HS-5 (cell line): Measurements from ENCODE around the gene C1QL4.
A peak's percentile ranks its signal among the peaks of the same experiment; 100 is the strongest.
"Not testable (repeated sequence)": the region's sequence is repeated elsewhere in the genome, so short reads cannot be mapped to it uniquely, and the experiment has no call there.

Source experiments
- DNase-seq: peaks from one replicate; pipeline ENCODE4 v3.0.0-alpha.2; 2012; ENCODE audit warnings: low read depth

The C1QL4 gene

DNA sequence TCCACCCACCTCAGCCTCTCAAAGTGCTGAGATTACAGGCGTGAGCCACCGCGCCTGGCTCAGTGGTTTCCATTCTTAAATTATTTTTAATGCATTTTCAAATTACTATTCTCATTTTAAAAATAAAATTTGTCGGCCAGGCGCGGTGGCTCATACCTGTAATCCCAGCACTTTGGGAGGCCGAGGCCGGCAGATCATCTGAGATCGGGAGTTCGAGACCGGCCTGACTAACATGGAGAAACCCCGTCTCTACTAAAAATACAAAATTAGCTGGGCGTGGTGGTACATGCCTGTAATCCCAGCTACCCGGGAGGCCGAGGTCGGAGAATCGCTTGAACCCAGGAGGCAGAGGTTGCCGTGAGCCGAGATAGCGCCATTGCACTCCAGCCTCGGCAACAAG, 3.2 kb downstream of the C1QL4 start:
- not testable (repeated sequence) for DNase-seq

DNA sequence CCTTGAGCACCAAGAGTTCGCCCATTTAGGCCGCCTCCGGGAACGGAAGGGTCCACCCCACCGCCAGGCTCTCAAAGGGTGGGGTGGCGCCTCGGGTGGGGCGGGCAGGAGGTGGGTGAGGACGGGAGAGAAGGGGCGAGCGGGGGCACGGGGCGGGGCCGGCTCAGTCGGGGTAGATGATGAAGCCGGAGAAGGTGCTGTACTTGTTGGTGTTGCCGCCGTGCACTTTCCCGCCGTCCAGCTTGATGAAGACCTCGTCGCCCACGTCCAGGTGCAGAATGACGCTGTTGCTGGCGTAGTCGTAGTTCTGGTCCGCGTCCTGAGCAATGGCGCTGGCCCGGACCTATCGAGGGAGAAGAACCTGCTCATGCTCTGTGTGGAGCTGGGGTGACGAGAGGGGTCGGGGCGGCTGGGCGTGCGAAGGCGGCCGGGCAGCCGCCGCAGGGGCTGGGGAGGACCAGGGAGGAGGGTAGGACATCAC, 4.1 kb downstream of the C1QL4 start:
- no peak for DNase-seq

- no peak for DNase-seq
Measured at GRCh38 chr12:49332441-49332861, 4.5 kb downstream of the C1QL4 start.

GRCh38 chr12:49331380-49332222, 5.4 kb downstream of the C1QL4 start:
- no peak for DNase-seq

GRCh38 chr12:49330631-49331379, 6.2 kb downstream of the C1QL4 start:
- no peak for DNase-seq

- DNase-seq = no peak
Measured at GRCh38 chr12:49330032-49330619, 6.9 kb downstream of the C1QL4 start.

- DNase-seq = no peak
Measured at GRCh38 chr12:49328816-49329215, 8.2 kb downstream of the C1QL4 start.

- no peak for DNase-seq
Measured at GRCh38 chr12:49327887-49328286, 9.1 kb downstream of the C1QL4 start.

GRCh38 chr12:49327368-49327767, 9.6 kb downstream of the C1QL4 start:
- no peak for DNase-seq

- no peak for DNase-seq
Measured at GRCh38 chr12:49325606-49326005, 11.4 kb downstream of the C1QL4 start.

DNA sequence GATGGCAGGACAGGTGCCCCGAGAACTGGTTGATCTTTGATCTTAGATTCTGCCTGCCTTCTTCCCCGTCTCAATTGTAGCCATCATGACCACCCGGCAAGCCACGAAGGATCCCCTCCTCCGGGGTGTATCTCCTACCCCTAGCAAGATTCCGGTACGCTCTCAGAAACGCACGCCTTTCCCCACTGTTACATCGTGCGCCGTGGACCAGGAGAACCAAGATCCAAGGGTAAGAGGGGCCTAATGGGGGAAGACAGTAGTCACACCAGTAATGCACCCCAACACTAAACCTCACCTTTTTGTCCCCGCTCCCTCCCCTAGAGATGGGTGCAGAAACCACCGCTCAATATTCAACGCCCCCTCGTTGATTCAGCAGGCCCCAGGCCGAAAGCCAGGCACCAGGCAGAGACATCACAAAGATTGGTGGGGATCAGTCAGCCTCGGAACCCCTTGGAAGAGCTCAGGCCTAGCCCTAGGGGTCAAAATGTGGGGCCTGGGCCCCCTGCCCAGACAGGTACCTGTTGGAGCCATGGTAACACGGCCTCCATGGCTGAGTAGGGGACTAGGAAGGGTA, 13.4 kb downstream of the C1QL4 start:
- DNase-seq = no peak

DNA sequence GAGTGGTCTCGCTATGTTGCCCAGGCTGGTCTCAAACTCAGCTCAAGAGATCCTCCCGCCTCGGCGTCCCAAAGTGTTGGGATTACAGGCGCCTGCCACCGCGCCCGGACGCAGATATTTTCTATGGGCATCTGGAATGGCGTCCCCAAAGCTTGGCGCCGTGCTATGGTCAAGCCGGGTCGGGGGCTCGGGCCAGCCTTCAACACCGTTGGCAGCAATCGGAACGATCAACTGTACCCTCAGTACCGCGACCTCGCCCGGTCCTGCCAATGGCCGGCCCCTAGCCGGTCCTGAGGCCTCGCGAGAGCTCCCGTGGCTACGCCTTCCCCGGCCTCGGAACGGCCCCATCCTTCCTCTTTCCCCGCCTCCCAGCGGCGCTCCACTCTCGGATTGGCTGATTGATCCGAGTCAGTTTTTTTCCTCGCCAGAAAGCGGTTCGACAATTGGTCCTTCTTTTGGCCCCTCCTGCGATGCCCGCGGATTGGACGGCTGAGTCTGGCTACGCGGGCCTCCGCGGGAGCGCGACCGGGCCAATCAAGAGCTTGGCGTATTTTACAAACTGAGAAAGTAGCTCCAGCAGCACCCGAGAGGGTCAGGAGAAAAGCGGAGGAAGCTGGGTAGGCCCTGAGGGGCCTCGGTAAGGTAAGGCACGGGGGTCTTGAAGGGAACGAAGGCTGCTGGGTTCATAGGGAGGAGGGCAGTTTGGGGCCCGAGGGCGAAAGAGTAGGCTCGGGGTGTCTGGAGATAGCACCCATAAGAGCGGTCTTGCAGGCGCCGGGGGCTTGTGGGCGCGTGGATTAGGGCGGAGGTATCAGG, 14.1 kb downstream of the C1QL4 start, which contains the start of gene TROAP:
Gene TROAP, plus strand, starts transcription at position 548 of the 816 bp plus-strand sequence. CDS start 354 bp downstream, outside the sequence.
- peak; percentile 94 for DNase-seq

DNA sequence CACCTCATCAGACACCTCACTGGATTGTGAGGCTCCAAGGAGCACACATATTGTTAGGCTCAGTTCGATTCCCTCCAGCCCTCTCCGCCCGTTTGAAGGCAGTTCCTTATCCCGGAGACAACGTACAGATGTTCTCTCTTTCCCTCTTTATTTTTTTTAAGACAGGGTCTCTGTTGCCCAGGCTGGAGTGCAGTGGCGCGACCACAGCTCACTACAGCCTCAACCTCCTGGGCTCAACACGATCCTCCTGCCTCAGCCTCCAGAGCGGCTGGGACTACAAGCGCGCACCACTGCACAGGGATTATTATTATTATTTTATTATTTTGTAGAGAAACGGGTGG, 14.7 kb downstream of the C1QL4 start:
- DNase-seq = no peak

DNA sequence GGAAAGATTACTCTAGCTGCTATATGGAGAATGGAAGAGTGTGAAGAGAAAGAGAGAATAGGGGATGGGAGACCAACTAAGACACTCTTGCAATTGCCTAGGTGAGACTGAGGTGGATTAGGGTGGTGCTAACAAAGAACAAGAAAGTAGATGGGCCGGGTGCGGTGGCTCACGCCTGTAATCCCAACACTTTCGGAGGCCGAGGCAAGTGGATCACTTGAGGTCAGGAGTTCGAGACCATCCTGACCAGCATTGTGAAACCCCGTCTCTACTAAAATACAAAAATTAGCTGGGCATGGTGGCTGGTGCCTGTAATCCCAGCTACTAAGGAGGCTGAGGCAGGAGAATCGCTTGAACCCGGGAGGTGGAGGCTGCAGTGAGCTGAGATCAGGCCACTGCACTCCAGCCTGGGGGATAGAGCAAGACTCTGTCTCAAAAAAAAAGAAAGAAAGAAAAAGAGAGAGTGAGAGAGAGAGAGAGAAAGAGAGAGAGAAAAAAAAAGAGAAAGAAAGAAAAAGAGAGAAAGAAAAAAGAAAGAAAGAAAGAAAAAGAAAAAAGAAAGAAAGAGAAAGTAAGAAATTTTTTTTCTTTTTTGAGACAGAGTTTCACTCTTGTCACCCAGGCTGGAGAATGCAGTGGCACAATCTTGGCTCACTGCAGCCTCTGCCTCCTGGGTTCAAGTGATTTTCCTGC, 16.4 kb downstream of the C1QL4 start:
- DNase-seq = not testable (repeated sequence)

GRCh38 chr12:49317118-49317517, 19.9 kb downstream of the C1QL4 start:
- not testable (repeated sequence) for DNase-seq

GRCh38 chr12:49314811-49315210, 22.2 kb downstream of the C1QL4 start:
- no peak for DNase-seq

GRCh38 chr12:49310451-49311000, 26.5 kb downstream of the C1QL4 start:
- DNase-seq = not testable (repeated sequence)

DNA sequence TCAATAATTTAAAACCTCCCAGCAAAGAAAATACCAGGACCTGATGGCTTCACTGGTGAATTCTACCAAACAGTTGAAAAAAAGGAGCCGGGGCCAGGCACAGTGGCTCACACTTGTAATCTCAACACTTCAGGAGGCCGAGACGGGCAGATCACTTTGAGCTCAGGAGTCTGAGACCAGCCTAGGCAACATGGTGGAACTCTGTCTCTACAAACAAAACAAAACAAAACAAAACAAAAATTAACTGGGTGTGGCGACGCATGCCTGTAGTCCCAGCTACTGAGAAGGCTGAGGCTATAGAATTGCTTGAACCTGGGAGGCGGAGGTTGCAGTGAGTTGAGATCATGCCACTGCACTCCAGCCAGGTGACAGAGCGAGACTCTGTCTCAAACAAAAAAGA, 27.6 kb downstream of the C1QL4 start:
- no peak for DNase-seq

- DNase-seq = no peak
Measured at GRCh38 chr12:49305762-49306510, 31.1 kb downstream of the C1QL4 start.

GRCh38 chr12:49304161-49304560, 32.8 kb downstream of the C1QL4 start:
- DNase-seq = no peak
